Left ventricle myocardium inferior (tissue), 1 donor: ENCODE data around the gene PREB. TPM values are rescaled to one million over a fixed set of nuclear protein-coding genes. Genes with fewer than 3 reads are reported as not detected.

ENCODE experiments used
- DNase-seq: peaks from one replicate; pipeline ENCODE4 v3.0.0-alpha.2; 2020
- H3K27ac ChIP-seq: fragments of 200-600 bp; replicated peaks from 2 replicates; pipeline ENCODE4 v1.8.0; 2021
- H3K27me3 ChIP-seq: fragments of 200-600 bp; 2 replicates; pipeline ENCODE4 v1.8.0; 2021; ENCODE audit warnings: low read depth
- H3K36me3 ChIP-seq: fragments of 200-600 bp; 2 replicates; pipeline ENCODE4 v1.8.0; 2021
- H3K4me1 ChIP-seq: fragments of 200-600 bp; 2 replicates; pipeline ENCODE4 v1.8.0; 2021
- H3K4me3 ChIP-seq: fragments of 200-600 bp; 2 replicates; pipeline ENCODE4 v1.8.0; 2021; ENCODE audit warnings: mild to moderate bottlenecking, moderate library complexity
- H3K9me3 ChIP-seq: fragments of 200-600 bp; replicated peaks from 2 replicates; pipeline ENCODE4 v1.8.0; 2021
- intact Hi-C: fragments of 100-400 bp; cut with micrococcal nuclease; formaldehyde crosslinking; loops from one replicate; pipeline ENCODE4 v1.11.0; 2022
- total RNA-seq: library from RNA; stranded (reverse); fragmentation: NEBNext Ultra II Directional; extraction: Animal tissue kit (Norgen Biotek cat#: 25700); gene quantifications from one replicate; pipeline ENCODE4 v1.2.1, GENCODE V29; 2021
- TF ChIP-seq, protein P1 (sequence below): fragments of 200-600 bp; IDR thresholded peaks from 2 replicates; pipeline ENCODE4 v1.8.0; 2021; ENCODE audit warnings: antibody characterized with exemption, mild to moderate bottlenecking, borderline replicate concordance
- donor health status: DM: no; HTN: yes; CAD: no; lungs with severe emphysema.

PREB gene
- total RNA-seq, 1 donor from 2014 or later, result 54.6 TPM

- no peaks in the 10 kb centered on the region for H3K27me3 ChIP-seq
- H3K9me3 ChIP-seq, result no peaks in the 10 kb centered on the region
- TF ChIP-seq, protein P1, sequence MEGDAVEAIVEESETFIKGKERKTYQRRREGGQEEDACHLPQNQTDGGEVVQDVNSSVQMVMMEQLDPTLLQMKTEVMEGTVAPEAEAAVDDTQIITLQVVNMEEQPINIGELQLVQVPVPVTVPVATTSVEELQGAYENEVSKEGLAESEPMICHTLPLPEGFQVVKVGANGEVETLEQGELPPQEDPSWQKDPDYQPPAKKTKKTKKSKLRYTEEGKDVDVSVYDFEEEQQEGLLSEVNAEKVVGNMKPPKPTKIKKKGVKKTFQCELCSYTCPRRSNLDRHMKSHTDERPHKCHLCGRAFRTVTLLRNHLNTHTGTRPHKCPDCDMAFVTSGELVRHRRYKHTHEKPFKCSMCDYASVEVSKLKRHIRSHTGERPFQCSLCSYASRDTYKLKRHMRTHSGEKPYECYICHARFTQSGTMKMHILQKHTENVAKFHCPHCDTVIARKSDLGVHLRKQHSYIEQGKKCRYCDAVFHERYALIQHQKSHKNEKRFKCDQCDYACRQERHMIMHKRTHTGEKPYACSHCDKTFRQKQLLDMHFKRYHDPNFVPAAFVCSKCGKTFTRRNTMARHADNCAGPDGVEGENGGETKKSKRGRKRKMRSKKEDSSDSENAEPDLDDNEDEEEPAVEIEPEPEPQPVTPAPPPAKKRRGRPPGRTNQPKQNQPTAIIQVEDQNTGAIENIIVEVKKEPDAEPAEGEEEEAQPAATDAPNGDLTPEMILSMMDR, result no peak
- peaks cover 28% of the 10 kb centered on the region for H3K4me1 ChIP-seq
- no peak for DNase-seq
- peaks cover 33% of the 10 kb centered on the region for H3K36me3 ChIP-seq
- no peak overlapping the region for H3K4me3 ChIP-seq
- intact Hi-C loops, result no loop called here
- H3K27ac ChIP-seq, result no peak overlapping the region
Observed at GRCh38 chr2:27128668-27129571, 5.5 kb downstream of the PREB start.

DNA sequence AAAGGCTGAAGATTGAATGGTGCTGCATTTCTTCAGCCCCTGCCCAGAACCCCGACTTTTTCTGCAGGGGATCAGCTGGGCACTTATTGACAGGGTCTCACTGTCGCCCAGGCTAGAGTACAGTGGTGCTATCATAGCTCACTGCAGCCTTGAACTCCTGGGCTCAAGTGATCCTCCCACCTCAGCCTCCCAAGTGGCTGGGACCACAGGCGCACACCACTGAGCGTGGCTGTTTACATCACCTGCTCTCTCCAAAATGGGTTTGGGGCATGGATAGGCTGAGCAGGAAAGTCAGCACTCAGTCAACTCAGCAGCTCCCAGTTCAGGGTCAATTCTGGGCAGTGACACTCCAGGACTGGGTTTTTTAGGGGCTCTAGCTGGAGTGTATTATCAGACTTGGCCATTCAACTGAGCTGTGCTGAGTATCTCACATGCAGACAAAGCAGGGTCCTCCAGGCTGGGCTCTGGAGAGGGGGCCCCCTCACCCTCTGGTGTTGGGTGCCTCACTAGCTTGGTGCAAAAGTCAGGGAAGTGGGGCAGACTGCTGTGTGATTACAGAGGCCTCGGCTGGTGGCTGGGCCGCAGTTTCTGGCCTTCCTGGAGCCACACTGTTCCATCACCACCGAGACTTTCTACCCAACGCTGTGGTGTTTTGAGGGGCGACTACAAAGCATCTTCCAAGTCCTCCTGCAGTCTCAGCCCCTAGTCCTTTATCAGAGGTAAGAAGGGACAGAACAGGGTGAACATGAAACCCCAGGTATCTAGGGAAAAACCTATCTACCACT lies 6.4 kb downstream of the PREB start:
- TF ChIP-seq, protein P1, result no peak
- Histone ChIP-seq H3K27ac (no peak overlapping the region), H3K36me3 (peaks cover 33% of the 10 kb centered on the region), H3K27me3 (no peaks in the 10 kb centered on the region), H3K9me3 (no peaks in the 10 kb centered on the region), H3K4me1 (peaks cover 27% of the 10 kb centered on the region), H3K4me3 (no peak overlapping the region)
- no peak for DNase-seq
- intact Hi-C loops, result no loop called here

DNA sequence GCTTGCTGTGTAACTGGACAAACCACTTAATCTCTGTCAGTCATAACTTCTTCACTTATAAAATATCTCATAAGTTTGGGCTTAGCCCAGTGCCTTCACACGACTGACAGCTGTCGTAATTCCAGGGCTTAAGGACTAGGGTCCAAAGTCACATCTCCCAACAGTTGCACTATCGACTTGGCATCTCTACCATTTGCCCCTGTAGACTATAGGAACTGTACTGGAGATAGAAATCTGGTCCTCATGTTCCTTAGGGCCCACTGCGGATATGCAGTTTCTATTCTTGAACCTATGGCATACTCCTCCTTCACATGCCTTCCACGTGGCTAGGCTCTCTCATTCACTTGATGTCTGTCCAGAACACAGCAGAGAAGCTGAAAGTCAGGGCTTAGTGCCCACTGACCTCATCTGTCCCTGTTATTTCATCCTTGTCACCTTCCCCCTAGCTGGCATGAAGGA lies 8.2 kb downstream of the PREB start:
- Histone ChIP-seq H3K27ac (peak overlapping the region; percentile 67), H3K36me3 (peaks cover 18% of the 10 kb centered on the region), H3K4me3 (no peak overlapping the region), H3K27me3 (no peaks in the 10 kb centered on the region), H3K9me3 (no peaks in the 10 kb centered on the region), H3K4me1 (peaks cover 21% of the 10 kb centered on the region)
- no peak for DNase-seq
- TF ChIP-seq, protein P1, result no peak
- intact Hi-C loops, result no loop called here

DNA sequence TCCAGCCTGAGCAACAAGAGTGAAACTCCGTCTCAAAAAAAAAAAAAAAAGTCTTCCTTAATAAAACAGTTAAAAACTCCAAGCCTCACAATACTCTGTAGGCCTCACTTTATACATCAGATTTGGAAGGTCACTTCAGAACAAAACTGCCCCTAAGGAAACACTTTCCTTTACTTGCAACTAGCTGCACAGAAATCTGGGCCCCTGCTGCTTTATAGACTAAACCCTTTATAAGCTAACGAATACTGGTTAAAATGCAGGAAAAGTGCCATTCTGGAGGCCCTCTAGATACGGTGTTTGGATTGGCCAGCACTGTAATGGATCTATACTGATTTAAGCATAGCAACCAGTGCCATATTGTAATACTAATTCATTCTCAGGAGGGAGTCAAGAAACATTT lies 9.3 kb downstream of the PREB start:
- Histone ChIP-seq H3K4me1 (peaks cover 21% of the 10 kb centered on the region), H3K27me3 (peaks cover under 1% of the 10 kb centered on the region), H3K36me3 (peaks cover 6% of the 10 kb centered on the region), H3K9me3 (no peaks in the 10 kb centered on the region), H3K4me3 (no peak overlapping the region), H3K27ac (no peak overlapping the region)
- intact Hi-C loops, result no loop called here
- no peak for DNase-seq
- TF ChIP-seq, protein P1, result no peak

DNA sequence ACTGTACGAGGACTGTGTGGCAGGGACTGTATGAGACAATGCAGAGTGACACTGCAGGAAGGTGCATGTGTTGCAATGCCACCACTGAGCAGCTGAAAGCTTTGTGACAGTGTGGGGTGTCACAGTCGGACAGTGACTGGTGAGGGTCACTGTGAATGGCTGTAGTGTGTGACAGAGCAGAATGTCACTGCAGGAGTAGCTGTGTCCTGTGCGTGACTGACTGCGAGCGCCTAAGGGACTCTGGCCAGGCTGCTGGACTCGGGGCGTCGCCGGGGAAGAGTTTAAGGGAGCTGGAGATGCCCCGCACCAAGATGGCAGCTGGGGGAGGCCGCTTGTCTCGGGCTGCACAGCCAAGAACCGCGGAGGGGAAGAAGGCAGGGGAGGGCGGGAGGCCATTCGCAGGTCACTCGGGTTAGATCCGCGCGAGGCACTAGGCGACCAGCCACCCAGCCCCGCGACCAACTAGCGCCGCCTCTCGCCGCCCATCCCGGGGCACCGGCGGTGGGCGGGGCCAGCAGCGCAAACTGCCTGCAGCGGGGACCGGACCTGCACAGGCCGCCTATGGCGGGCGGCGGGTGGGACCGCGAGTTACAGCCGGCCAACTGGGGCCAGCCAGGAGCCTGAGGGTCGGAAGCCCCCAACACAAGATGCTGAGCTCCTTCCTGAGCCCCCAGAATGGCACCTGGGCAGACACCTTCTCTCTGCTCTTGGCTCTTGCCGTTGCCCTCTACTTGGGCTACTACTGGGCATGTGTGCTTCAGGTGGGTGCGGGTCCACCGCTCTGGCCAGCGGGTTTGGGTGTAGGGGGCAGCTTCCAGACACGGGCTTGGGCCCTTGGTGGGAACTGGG lies 10.9 kb downstream of the PREB start, which contains the start of gene ABHD1:
TSS of gene ABHD1 (plus strand) at position 514 of the 849 bp plus-strand sequence. CDS start at position 648, 134 bp downstream.
- H3K27ac ChIP-seq, result peak within 1 kb of the TSS; percentile 78
- peak; percentile 80 for DNase-seq
- intact Hi-C loops, result no loop called here

More for the DNA sequence above, 10.9 kb downstream of the PREB start, which contains the start of gene ABHD1:
- Histone ChIP-seq H3K36me3 (no peaks in the 10 kb centered on the region), H3K4me3 (peak within 1 kb of the TSS; percentile 75), H3K27me3 (peaks cover 16% of the 10 kb centered on the region), H3K4me1 (peaks cover 26% of the 10 kb centered on the region), H3K9me3 (no peaks in the 10 kb centered on the region)
- TF ChIP-seq, protein P1, result no peak
